Suppressor macrophage (primary cell): Measurements from ENCODE around the gene TBC1D21.
"Not testable (repeated sequence)": the region's sequence is repeated elsewhere in the genome, so short reads cannot be mapped to it uniquely, and the experiment has no call there.

Source experiments
- DNase-seq, 4 experiments: peaks; one replicate each; pipeline ENCODE4 v3.0.0-alpha.2; 2020 to 2022

The TBC1D21 gene

DNA sequence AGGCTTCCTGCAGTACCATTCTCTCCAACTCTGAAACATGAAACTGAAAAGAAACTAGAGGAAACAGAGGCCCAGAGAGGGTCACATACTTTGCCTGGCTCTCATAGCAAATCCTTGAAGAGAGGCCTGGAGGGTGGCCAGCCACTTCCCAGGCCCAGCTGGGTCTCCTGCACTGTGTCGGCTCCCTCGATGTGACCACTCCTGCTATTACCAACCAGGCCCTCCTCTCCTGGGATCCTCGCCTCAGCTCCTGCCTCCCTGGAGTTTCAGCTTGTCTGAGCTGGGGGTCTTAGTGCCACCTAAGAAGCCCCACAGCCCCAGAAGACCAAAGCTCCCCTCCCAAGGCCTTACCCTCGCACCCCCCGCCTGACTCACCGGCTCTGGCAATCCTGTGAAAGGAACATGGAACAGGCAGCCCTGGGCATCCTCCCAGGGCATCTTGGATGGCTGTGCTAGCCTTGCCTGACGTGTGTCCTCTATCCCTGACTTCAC is 57.5 kb downstream of the TBC1D21 start:
- no peak for DNase-seq

DNA sequence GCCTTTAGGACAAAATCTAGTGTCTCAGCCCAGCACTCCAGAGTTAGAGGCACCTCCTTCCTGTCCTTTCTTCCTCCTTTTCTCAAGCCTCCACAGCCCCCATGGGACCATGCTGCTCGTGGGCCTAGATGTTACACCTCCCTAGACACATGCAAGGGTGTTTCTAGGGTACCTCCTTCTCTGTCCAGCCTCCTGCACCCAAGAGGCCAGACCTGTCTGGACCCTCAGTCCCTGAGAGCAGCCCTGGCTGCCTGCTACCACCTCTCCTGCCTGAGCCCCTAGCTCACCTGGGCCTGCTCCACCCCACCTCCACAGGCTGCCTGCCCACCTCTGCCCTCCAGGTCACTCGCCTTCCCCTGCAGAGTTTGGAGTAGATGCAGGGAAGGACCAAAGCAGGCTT is 58.1 kb downstream of the TBC1D21 start:
- DNase-seq, result no peak

DNA sequence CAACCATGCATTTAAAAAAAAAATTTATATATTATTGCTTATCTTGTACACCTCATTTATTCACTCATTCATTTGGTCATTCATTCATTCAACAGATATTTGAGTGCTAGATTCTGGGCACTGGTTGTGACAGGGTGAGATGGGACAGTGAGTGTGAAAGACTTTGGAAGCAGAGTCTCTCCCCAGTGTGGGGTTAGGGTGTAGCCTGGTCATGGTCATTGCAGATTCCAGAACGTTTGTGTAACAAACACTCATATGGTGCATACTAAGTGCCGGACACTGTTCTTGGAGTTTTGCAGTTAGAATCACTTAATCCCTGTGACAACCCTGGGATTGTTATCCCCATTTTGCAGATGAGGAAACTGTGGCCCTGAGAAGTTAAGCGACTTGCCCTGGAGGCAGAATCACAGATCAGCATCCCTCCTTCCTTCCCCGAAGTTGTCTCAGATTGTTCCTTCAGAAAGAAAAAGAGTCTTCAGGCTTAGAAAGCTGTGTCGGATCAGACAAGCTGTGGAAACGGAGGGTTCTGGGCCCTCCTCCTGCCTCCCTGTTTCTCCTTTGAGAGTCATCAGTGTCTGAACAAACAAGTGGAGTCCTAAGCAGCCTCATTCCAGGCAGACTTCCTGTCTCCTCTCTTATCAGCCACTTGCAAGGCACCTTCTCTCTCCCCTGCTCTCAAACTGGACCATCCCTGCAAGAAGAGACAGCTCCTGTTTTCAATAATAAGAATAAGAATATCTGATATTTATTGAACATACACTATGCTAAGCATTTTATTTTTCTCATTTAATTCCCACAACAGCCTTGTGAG is 59.2 kb downstream of the TBC1D21 start:
- DNase-seq, result no peak

DNA sequence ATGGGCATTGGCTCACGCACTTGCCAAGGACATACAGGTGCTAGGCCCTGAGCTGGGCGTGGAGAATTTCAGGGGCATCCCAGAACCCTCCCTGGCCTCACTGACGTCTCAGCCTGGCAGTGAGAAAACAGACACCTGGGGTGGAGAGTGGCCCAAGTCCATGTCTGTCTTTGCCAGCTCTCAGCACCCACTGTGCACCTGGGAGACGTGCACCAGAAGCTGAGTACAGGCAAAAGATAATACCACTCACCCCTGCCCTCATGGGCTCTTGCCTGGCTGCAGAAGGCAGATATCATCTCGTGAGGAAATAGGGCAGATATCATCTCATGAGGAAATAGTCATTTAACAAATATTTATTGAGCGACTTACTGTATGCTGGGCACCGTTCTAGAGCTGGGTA is 60.9 kb downstream of the TBC1D21 start:
- DNase-seq, result no peak

DNA sequence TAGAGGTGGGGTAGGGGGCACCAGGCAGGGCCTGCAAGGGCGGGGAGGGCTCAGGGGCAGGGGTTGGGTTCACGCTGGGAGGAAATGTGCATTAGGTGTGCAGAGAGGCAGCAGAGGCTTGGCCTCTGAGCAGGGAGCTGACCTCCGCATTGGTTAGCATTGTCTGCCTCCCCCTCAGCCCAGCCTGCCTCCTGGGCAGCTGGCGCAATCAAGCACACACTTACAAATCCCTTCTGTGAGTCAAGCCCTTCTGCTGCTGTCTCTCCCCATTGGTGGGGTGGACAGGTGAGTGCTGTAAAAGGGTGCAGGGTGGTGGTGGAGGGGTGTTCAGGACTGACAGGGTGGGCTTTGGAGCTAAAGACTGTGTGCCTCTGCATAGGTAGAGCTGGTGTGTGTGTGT is 62.2 kb downstream of the TBC1D21 start:
- no peak for DNase-seq

DNA sequence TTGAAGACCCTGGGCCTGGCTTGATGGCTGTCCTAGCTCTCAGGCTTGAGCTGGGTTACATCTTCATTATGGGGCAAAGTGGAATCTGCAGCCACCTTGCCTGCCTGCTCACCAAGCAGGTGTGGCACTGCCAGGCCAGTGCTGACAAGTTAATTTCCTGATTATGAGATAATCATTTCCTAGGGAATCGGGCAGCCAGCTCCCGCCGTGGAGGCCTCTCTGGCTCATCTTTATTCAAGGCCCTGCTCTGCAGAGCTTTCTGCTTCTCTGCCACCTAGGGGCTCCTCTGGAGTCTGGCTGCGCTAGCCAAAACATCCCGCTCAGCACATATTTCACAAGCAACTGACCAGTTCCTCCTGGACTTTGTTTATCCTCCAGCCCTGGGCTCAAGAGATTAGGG is 62.8 kb downstream of the TBC1D21 start:
- DNase-seq, result peak in 1 of 4 experiments; percentile 20

DNA sequence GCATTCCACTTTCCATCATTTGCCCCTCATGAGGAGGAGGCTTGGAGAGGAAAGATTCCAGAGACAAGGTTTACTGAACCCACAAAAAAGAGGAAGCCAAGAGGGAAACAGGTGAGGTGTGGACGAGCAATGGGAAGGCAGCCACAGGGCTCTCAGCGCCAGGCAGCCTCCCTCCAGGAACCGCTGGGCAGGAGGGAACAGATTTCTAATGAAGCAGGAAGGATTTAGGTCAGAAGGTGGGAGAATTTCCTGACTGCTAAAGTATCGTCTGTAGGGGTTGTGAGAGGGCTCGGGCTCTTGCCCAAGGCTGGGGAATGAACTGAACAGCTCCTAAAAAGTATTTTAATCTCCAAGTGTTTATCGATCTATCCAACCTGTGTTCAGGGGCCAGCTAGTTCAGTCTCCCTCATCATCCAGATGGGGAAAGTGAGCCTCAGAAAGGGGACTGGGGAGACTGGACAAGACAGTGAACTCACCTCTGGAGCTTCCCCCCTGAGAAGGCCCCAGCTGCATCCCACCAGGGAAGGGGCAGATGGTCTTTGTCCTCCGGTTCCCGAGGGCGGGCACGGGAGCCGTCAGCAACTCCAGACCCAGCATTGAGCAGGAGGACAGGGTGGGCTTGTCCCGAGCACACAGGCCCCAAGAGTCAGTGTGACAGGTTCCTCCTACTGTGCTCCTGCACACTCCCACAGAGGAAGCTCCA is 63.4 kb downstream of the TBC1D21 start:
- no peak for DNase-seq

DNA sequence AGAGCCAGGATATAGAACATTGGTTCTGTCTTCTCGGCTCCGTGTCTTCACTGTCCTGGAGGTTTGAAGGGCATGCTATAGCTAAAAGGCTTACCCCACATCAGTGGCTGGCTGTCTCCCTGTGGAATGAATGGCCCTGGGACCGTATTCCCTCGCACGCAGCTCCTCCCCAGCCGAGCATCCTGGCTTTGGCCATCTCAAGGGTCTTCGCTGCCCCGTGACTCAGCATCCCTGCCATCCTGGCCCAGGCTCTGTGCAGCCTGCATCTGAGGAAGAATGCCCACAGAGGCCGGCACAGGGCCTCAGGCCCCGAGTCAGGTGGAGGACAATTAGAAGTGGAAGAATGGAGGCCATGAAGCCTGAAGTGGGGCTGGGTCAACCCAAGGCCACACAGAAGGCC is 63.9 kb downstream of the TBC1D21 start:
- no peak for DNase-seq

DNA sequence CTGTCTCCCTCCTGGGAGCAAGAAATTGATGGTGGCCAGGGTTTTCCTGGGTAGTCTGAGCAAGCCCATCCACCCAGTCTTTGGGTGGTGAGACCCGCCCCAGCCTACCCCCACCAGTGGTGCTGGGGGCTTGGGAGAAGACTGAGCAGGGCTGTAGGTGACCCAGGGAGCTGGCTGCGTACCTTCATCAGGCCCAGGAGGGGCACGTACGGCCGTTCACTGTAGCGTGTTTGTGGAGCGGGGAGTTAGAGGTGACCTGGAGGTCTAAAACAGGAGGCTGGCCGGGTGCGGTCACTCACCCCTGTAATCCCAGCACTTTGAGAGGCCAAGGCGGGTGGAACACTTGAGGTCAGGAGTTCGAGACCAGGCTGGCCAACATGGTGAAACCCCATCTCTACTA is 64.4 kb downstream of the TBC1D21 start:
- DNase-seq, result no peak

DNA sequence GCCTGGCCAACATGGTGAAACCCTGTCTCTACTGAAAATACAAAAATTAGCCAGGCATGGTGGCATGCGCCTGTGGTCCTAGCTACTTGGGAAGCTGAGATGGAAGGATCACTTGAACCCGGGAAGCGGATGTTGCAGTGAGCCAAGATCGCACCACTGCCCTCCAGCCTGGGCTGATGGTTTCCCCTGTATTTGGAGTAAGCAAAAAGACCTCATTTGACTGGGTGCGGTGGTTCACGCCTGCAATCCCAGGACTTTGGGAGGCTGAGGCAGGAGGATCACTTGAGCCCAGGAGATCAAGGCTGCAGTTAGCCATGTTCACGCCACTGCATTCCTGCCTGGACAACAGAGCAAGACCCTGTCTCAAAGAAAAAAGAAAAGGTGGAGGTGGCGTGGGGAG is 65.2 kb downstream of the TBC1D21 start:
- DNase-seq, result not testable (repeated sequence)
